Measurements from ENCODE around the gene MGME1.

The MGME1 gene

GRCh38 chr20:18034039-18034438 lies 65.2 kb downstream of the MGME1 start:
- no peak for DNase-seq (ENCODE audit: extremely low spot score)
- ChIA-PET CTCF (no interaction called here), POLR2A (no interaction called here)
- TF ChIP-seq ELF4 (IDR thresholded peaks at IDR 0.05) (no peak), LEF1 (IDR thresholded peaks at IDR 0.05; ENCODE audit: borderline replicate concordance) (no peak), SP1 (IDR thresholded peaks at IDR 0.05) (no peak), L3MBTL2 (conservative IDR thresholded peaks at IDR 0.05) (no peak), ARNT (IDR thresholded peaks at IDR 0.05) (no peak), FOXK2 (IDR thresholded peaks at IDR 0.05) (no peak), PKNOX1 (IDR thresholded peaks at IDR 0.05) (no peak), HDGF (IDR thresholded peaks at IDR 0.05; ENCODE audit: borderline replicate concordance) (no peak), NFRKB (IDR thresholded peaks at IDR 0.05) (no peak), TARDBP (IDR thresholded peaks at IDR 0.05) (no peak), FOXA1 (IDR thresholded peaks at IDR 0.05) (no peak), FOXM1 (IDR thresholded peaks at IDR 0.05; ENCODE audit: borderline replicate concordance) (no peak), CTBP1 (IDR thresholded peaks at IDR 0.05; ENCODE audit: borderline replicate concordance) (no peak), ZNF384 (IDR thresholded peaks at IDR 0.05) (no peak), BHLHE40 (IDR thresholded peaks at IDR 0.05; ENCODE audit: borderline replicate concordance) (no peak), SUZ12 (IDR thresholded peaks at IDR 0.05) (no peak)

GRCh38 chr20:18039063-18039462 lies 70.2 kb downstream of the MGME1 start:
- CTCF ChIA-PET: no interaction called here
- no peak for DNase-seq (ENCODE audit: extremely low spot score)
- POLR2A ChIA-PET: no interaction called here
- TF ChIP-seq FOXM1 (IDR thresholded peaks at IDR 0.05; ENCODE audit: borderline replicate concordance) (no peak), ARNT (IDR thresholded peaks at IDR 0.05) (no peak), LEF1 (IDR thresholded peaks at IDR 0.05; ENCODE audit: borderline replicate concordance) (no peak), BHLHE40 (IDR thresholded peaks at IDR 0.05; ENCODE audit: borderline replicate concordance) (no peak), ELF4 (IDR thresholded peaks at IDR 0.05) (no peak), FOXK2 (IDR thresholded peaks at IDR 0.05) (no peak), SP1 (IDR thresholded peaks at IDR 0.05) (no peak), PKNOX1 (IDR thresholded peaks at IDR 0.05) (no peak), HDGF (IDR thresholded peaks at IDR 0.05; ENCODE audit: borderline replicate concordance) (no peak), L3MBTL2 (conservative IDR thresholded peaks at IDR 0.05) (no peak), NFRKB (IDR thresholded peaks at IDR 0.05) (no peak), CTBP1 (IDR thresholded peaks at IDR 0.05; ENCODE audit: borderline replicate concordance) (no peak), TARDBP (IDR thresholded peaks at IDR 0.05) (no peak)
